GM19468 (cell line): Measurements from ENCODE around the gene NATD1.
"Not testable (repeated sequence)": the region's sequence is repeated elsewhere in the genome, so short reads cannot be mapped to it uniquely, and the experiment has no call there.

Experiments
- ATAC-seq: cut with Tn5 transposase; IDR thresholded peaks from one replicate; pipeline ENCODE4 v1.9.1; 2021; ENCODE audit warnings: mild to moderate bottlenecking, moderate library complexity, moderate number of reproducible peaks; ENCODE audit not compliant: unreplicated experiment; ENCODE audit errors: extremely low read depth

NATD1 gene

DNA sequence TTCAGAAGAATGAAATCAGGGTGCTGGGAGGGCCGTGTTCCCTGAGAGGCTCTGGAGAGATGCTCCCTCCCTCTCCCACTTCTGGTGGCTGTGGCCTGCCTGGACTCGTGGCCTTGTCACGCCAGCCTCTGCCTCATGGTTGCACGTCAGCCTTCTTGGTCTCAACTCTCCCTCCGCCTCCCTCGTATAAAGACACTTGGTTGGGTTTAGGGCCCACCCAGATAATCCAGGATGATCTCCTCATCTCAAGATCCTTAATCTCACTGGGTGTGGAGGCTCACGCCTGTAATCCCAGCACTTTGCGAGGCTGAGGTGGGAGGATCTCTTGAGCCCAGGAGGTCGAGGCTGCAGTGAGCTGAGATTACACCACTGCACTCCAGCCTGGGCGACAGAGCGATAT, 25.9 kb downstream of the NATD1 start:
- ATAC-seq = not testable (repeated sequence)

- ATAC-seq = no peak
Observed at GRCh38 chr17:21223086-21223485, 30.1 kb downstream of the NATD1 start.

DNA sequence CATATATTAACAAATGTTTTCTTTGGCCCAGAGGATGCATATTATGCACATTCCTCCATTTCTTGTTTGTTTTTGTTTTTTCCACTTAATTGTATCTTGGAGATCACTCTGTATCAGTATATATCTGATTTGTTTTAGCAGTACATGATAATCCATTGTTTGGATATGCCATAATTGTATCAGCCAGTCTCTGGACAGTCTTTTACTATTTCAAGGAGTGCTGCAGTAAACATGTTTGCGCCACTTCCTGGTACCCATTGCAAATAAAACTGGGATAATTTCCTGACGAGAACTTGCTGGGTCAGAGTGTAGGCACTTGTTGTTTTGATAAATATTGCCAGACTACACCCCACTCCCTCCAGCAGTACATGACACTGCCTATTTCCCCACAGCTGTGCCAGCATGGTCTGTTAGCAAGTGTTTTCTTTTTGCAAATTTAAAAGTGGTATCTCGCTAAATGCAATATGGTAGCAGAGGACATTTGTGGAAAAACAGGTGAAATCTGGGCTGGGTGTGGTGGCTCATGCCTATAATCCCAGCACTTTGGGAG, 34.3 kb downstream of the NATD1 start:
- no peak for ATAC-seq

- no peak for ATAC-seq
Observed at GRCh38 chr17:21218101-21218500, 35.1 kb downstream of the NATD1 start.

- no peak for ATAC-seq
Observed at GRCh38 chr17:21217346-21217745, 35.9 kb downstream of the NATD1 start.

GRCh38 chr17:21215935-21216334, 37.3 kb downstream of the NATD1 start:
- ATAC-seq = no peak

DNA sequence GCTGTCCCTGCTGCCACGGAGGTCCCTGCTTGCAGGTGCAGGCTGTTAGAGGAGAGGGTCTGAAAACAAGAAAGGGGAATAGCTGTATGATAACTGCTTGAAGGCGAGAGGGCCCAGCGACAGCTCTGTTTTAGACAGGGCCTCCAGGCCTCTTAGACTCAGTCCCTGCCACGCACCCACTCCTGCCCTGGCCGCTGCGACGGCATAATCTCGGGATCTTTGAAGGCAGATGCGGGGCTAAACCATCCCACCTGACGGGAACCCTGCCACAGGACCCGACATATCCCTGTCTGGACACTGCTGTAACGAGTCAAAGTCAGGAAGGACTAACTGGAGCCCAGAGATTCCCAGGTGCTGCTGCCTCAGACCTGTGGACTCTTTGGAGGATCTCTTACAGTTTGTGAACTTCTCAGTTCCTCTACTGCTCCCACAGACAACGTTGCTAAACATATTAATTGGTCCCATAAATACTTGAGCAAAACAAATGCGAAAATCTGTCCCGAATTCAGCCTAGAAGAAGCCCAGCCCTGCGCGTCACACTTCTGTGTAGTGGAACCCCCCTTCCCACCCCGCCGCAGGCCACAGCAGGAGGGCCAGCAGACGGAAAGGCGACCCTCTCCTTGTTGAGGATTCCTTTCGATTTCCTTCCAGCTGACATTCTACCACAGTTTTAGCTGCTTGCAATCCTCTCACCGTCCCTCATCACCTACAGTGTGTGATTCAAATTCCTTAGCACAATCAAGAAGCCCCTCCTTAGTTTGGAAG, 38.3 kb downstream of the NATD1 start:
- ATAC-seq = no peak

DNA sequence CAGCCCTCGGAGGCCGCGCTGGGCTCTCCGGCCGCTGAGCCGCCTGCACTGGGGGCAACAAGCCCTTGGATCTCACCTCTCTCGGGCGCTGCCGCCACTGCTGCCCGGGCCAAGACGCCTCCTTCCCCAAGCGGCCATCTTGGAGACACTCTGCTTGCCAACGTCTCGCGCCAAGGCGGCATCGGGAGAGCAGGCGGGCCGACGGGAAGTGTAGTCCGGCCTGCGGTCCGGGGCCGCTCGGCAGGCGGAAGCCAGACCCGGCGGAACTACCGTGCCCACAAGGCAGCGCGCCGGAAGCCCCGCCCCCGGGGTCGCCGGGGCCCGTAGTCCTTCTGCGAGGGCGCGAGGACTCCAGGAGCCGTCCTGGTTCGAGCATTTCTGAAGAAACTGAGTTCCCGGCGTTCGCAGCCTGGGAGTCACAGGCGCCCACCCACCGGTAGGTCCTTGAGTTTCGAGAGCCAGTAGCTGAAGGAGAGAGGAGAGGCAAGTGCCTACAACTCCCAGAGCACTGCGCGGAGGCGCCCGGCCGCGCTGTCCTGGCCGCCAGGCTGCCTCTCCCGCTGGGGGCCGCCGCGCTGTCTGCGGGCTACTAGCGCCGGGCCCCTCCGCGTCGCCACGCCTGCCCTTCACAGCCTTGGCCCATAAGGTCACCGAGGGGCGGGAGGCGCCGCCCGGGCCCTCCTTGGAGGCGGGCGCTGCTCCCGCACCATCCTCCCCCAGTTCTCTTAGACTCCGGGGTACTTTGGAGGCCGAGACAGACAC, 39.0 kb downstream of the NATD1 start, which contains the start of gene TMEM11:
Gene TMEM11, minus strand, starts transcription at position 147 of the 762 bp plus-strand sequence. Its CDS starts 9 bp downstream, at position 138.
- peak; percentile 78 for ATAC-seq

GRCh38 chr17:21213638-21214014, 39.6 kb downstream of the NATD1 start:
- ATAC-seq = peak; percentile 7

- ATAC-seq = no peak
Observed at GRCh38 chr17:21212826-21213637, 40.2 kb downstream of the NATD1 start.

GRCh38 chr17:21211825-21212479, 41.3 kb downstream of the NATD1 start:
- no peak for ATAC-seq

GRCh38 chr17:21210411-21211076, 42.7 kb downstream of the NATD1 start:
- no peak for ATAC-seq

DNA sequence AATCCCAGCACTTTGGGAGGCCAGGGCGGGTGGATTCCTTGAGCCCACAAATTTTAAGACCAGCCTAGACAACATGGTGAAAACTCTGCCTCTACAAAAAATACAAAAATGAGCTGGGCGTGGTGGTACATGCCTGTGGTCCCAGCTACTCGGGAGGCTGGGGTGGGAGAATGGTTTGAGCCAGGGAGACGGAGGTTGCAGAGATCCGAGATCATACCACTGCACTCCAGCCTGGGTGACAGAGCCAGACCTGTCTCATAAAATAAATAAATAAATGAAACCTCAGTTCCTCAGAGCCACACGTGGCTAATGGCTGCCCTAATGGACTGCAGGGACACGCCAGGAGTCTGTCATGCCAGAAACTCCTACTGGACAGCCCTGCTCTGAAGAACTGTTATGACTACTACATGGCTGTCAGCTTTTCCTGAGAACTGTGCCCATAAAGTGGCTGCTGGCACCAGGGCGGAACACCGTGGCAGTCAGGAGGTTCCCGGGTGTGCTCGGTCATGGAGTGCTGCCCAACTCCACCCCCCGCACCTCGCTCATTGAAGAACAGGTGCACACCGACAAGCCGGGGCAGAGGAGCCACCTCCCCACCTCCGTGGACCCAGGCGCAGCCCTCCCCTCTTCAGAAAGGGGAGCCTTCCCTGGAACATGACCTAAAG, 43.6 kb downstream of the NATD1 start:
- ATAC-seq = no peak

- ATAC-seq = no peak
Observed at GRCh38 chr17:21208352-21208751, 44.9 kb downstream of the NATD1 start.

DNA sequence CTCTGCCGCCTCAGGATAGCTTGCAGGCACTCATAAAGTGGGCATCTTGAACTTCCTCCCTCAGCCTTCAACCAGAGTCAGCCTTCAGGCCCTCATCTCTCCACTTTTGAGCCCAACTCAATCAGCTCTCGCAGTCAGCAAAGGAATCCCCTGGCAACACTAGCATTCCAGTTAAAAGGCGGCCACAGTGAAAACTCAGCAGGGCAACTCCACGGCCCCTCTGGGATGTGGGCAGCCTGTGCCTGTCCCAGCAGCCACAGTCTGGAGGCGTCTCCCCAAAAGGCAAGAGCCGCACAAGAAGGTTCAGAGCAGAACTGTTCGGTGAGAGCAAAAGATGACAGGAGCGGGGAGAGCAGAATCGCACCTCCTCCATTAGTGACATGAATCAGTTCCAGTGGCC, 48.3 kb downstream of the NATD1 start:
- ATAC-seq = no peak

GRCh38 chr17:21202512-21202911, 50.7 kb downstream of the NATD1 start:
- no peak for ATAC-seq

DNA sequence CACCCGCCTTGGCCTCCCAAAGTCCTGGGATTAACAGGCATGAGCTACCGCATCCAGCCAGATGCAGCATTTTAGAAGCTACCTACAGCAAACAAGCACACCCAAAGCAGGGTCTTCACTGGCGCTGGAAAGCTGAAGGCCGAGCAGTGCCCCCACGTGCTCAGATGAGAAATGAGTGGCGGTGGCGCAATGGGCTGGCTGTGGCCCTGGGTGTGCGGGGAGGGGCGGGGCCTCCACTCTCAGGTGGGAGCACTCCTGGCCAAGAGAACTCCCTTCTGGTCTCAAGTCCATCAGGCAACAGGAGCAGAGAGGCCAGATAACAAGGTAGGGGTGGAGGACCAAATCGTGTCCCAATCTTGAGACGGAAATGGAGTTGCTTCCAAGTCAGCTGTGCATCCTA, 51.3 kb downstream of the NATD1 start:
- ATAC-seq = no peak

GRCh38 chr17:21201298-21201595, 52.0 kb downstream of the NATD1 start:
- no peak for ATAC-seq
